ENCODE data around the gene MBD5.

The MBD5 gene

DNA sequence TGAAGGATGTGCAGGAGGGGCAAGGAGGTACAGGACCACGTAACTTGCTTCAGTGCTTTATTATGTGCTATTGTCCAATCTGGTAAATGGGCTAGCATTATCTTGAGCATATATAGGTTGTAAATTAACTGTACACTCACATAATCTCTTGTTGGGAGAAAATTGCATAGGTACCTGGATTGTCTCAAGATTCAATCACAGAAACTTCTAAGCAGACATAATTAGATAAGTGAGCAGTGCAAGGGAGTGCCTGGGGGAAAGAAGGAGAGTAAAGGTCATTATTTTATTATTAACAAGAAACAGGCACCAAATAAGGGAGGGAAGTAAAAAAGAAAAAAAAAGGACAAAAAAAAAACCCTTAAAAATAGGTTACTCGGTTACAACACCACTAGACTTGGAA, 186.2 kb downstream of the MBD5 start:
- H3K36me3 ChIP-seq (ENCODE audit: control insufficient read depth in 1 of 2, insufficient read depth in 2 of 2, low read length in 2 of 2): no peaks in the 10 kb centered on the region
- no CpG with 5 or more reads among the region's 2 CpGs for WGBS (ENCODE audit: extremely low coverage, insufficient coverage, insufficient read length)
- H3K18ac ChIP-seq (ENCODE audit: low read length): no peak overlapping the region

DNA sequence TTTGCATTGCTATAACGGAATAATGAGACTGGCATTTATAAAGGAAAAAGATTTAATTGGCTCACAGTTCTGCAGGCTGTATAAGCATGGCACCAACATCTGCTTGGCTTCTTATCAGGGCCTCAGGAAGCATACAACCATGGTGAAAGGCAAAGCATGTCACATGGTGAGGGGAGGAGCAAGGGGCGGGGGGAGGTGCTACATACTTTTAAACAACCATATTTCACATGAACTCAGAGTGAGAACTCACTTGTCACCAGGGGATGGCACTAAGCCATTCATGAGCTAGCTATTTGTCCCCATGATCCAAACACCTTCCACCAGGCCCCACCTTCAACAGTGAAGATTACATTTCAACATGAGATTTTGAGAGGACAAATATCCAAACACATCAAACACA, 188.7 kb downstream of the MBD5 start:
- no peaks in the 10 kb centered on the region for H3K79me2 ChIP-seq (ENCODE audit: control insufficient read depth, insufficient read depth, low read length, poor library complexity)
- no peak overlapping the region for H3K18ac ChIP-seq (ENCODE audit: low read length)
- no CpG with 5 or more reads among the region's 2 CpGs for WGBS (ENCODE audit: extremely low coverage, insufficient coverage, insufficient read length)
- H4K12ac ChIP-seq (ENCODE audit: low read depth, low read length): no peak overlapping the region
- H3K27ac ChIP-seq (ENCODE audit: low read depth, low read length): no peak overlapping the region
- H3K4me2 ChIP-seq (ENCODE audit: low read length): no peak overlapping the region
- no peak overlapping the region for H2BK5ac ChIP-seq (ENCODE audit: low read depth, low read length, poor library complexity)
- no peak overlapping the region for H2BK12ac ChIP-seq (ENCODE audit: low read length)
- no peak overlapping the region for H3K4ac ChIP-seq (ENCODE audit: low read depth, low read length)
- no peak overlapping the region for H2BK120ac ChIP-seq (ENCODE audit: insufficient read depth, low read length, poor library complexity)
- H3K9me3 ChIP-seq (ENCODE audit: insufficient read depth, low read depth, low read length): no peaks in the 10 kb centered on the region
- H3K4me3 ChIP-seq (ENCODE audit: low read depth, low read length): no peak overlapping the region
- H3K14ac ChIP-seq (ENCODE audit: low read length): no peak overlapping the region
- peaks cover 3% of the 10 kb centered on the region for H3K79me1 ChIP-seq (ENCODE audit: low read length)
- H3K23ac ChIP-seq (ENCODE audit: low read length): no peak overlapping the region
- H4K8ac ChIP-seq (ENCODE audit: low read depth, low read length): no peak overlapping the region
- no peak for DNase-seq
- H3K9ac ChIP-seq (ENCODE audit: low read length): no peak overlapping the region
- no peak overlapping the region for H4K91ac ChIP-seq (ENCODE audit: low read depth, low read length)
- H3K27me3 ChIP-seq (ENCODE audit: insufficient read depth, low read length): no peaks in the 10 kb centered on the region
- H3K4me1 ChIP-seq (ENCODE audit: control insufficient read depth in 1 of 2, insufficient read depth in 2 of 2, low read length in 2 of 2): no peaks in the 10 kb centered on the region
- H2AFZ ChIP-seq (ENCODE audit: insufficient read depth, low read length, poor library complexity): no peak overlapping the region
- no peaks in the 10 kb centered on the region for H3K36me3 ChIP-seq (ENCODE audit: control insufficient read depth in 1 of 2, insufficient read depth in 2 of 2, low read length in 2 of 2)
- no peak overlapping the region for H2AK5ac ChIP-seq (ENCODE audit: low read length)

More for the DNA sequence above, 186.2 kb downstream of the MBD5 start:
- Histone ChIP-seq H3K4me2 (ENCODE audit: low read length) (no peak overlapping the region), H2AK5ac (ENCODE audit: low read length) (no peak overlapping the region), H2AFZ (ENCODE audit: insufficient read depth, low read length, poor library complexity) (no peak overlapping the region), H3K79me1 (ENCODE audit: low read length) (peaks cover 3% of the 10 kb centered on the region), H3K4me3 (ENCODE audit: low read depth, low read length) (no peak overlapping the region), H3K27me3 (ENCODE audit: insufficient read depth, low read length) (no peaks in the 10 kb centered on the region), H3K23ac (ENCODE audit: low read length) (no peak overlapping the region), H2BK120ac (ENCODE audit: insufficient read depth, low read length, poor library complexity) (no peak overlapping the region), H2BK12ac (ENCODE audit: low read length) (no peak overlapping the region), H3K14ac (ENCODE audit: low read length) (no peak overlapping the region), H3K4me1 (ENCODE audit: control insufficient read depth in 1 of 2, insufficient read depth in 2 of 2, low read length in 2 of 2) (no peaks in the 10 kb centered on the region), H3K4ac (ENCODE audit: low read depth, low read length) (no peak overlapping the region), H2BK5ac (ENCODE audit: low read depth, low read length, poor library complexity) (no peak overlapping the region), H4K12ac (ENCODE audit: low read depth, low read length) (no peak overlapping the region), H3K9ac (ENCODE audit: low read length) (no peak overlapping the region), H3K27ac (ENCODE audit: low read depth, low read length) (no peak overlapping the region), H4K8ac (ENCODE audit: low read depth, low read length) (no peak overlapping the region), H3K79me2 (ENCODE audit: control insufficient read depth, insufficient read depth, low read length, poor library complexity) (no peaks in the 10 kb centered on the region), H4K91ac (ENCODE audit: low read depth, low read length) (no peak overlapping the region), H3K9me3 (ENCODE audit: insufficient read depth, low read depth, low read length) (no peaks in the 10 kb centered on the region)
- DNase-seq: no peak

DNA sequence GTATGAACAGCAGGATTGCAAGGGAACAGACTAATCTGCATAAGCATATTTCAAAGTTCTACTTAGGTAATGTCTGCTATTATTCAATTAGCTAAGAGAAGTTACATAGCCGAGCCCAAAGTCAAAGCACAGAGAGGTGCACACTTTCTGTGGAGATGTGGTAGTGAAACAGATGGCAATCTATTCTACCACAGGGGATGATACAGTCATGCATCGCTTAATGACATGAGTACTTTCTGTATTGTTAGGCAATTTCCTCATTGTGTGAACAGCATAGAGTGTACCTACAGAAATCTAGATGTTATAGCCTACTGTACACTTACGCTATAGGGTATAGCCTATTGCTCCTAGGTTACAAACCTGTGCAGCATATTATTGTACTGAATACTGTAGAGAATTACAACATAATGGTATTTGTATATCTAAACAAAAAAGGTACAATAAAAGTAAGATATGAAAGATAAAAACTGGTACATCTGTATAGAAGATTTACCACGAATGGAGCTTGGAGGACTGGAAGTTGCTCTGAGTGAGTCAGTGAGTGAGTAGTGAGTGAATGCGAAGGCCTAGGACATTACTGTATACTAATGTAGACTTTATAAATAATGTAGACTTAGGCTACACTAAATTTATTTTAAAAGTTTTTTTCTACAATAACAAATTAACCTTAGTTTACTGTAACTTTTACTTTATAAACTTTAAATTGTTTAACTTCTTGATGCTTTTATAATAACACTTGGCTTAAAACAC, 197.6 kb downstream of the MBD5 start:
- no peak overlapping the region for H4K12ac ChIP-seq (ENCODE audit: low read depth, low read length)
- H2BK5ac ChIP-seq (ENCODE audit: low read depth, low read length, poor library complexity): no peak overlapping the region
- H2AFZ ChIP-seq (ENCODE audit: insufficient read depth, low read length, poor library complexity): no peak overlapping the region
- no peak overlapping the region for H3K14ac ChIP-seq (ENCODE audit: low read length)
- H2BK120ac ChIP-seq (ENCODE audit: insufficient read depth, low read length, poor library complexity): no peak overlapping the region
- H3K18ac ChIP-seq (ENCODE audit: low read length): no peak overlapping the region
- no CpG with 5 or more reads among the region's 5 CpGs for whole genome bisulfite sequencing (ENCODE audit: extremely low coverage, insufficient coverage, insufficient read length)
- H3K9me3 ChIP-seq (ENCODE audit: insufficient read depth, low read depth, low read length): no peaks in the 10 kb centered on the region
- H3K4ac ChIP-seq (ENCODE audit: low read depth, low read length): no peak overlapping the region
- no peak overlapping the region for H3K23ac ChIP-seq (ENCODE audit: low read length)
- H3K4me3 ChIP-seq (ENCODE audit: low read depth, low read length): no peak overlapping the region
- H4K91ac ChIP-seq (ENCODE audit: low read depth, low read length): no peak overlapping the region
- H4K8ac ChIP-seq (ENCODE audit: low read depth, low read length): no peak overlapping the region
- no peak for DNase-seq
- H3K79me1 ChIP-seq (ENCODE audit: low read length): no peaks in the 10 kb centered on the region
- no peak overlapping the region for H2AK5ac ChIP-seq (ENCODE audit: low read length)
- H3K79me2 ChIP-seq (ENCODE audit: control insufficient read depth, insufficient read depth, low read length, poor library complexity): no peaks in the 10 kb centered on the region
- H3K4me2 ChIP-seq (ENCODE audit: low read length): no peak overlapping the region
- H3K9ac ChIP-seq (ENCODE audit: low read length): no peak overlapping the region
- H3K36me3 ChIP-seq (ENCODE audit: control insufficient read depth in 1 of 2, insufficient read depth in 2 of 2, low read length in 2 of 2): no peaks in the 10 kb centered on the region
- H3K27ac ChIP-seq (ENCODE audit: low read depth, low read length): no peak overlapping the region
- H2BK12ac ChIP-seq (ENCODE audit: low read length): no peak overlapping the region
- H3K4me1 ChIP-seq (ENCODE audit: control insufficient read depth in 1 of 2, insufficient read depth in 2 of 2, low read length in 2 of 2): no peaks in the 10 kb centered on the region
- no peaks in the 10 kb centered on the region for H3K27me3 ChIP-seq (ENCODE audit: insufficient read depth, low read length)

DNA sequence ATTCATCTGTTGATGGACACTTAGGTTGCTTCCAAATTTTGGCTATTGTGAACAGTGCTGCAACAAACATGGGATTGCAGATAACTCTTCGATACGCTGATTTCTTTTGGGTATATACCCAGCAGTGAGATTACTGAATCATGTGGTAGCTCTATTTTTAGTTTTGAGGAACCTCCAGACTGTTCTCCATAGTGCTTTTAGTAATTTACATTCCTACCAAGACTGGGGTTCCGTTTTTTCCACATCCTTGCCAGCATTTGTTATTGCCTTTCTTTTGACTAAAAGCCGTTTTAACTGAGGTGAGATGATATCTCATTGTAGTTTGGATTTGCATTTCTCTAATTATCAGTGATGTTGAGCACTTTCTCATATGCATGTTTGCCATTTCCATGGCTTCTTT, 200.3 kb downstream of the MBD5 start:
- H4K8ac ChIP-seq (ENCODE audit: low read depth, low read length): no peak overlapping the region
- H3K9ac ChIP-seq (ENCODE audit: low read length): no peak overlapping the region
- no peaks in the 10 kb centered on the region for H3K36me3 ChIP-seq (ENCODE audit: control insufficient read depth in 1 of 2, insufficient read depth in 2 of 2, low read length in 2 of 2)
- H3K79me2 ChIP-seq (ENCODE audit: control insufficient read depth, insufficient read depth, low read length, poor library complexity): no peaks in the 10 kb centered on the region
- no peak overlapping the region for H2BK5ac ChIP-seq (ENCODE audit: low read depth, low read length, poor library complexity)
- no peaks in the 10 kb centered on the region for H3K4me1 ChIP-seq (ENCODE audit: control insufficient read depth in 1 of 2, insufficient read depth in 2 of 2, low read length in 2 of 2)
- no peak for DNase-seq
- H2BK120ac ChIP-seq (ENCODE audit: insufficient read depth, low read length, poor library complexity): no peak overlapping the region
- no peak overlapping the region for H4K12ac ChIP-seq (ENCODE audit: low read depth, low read length)
- WGBS (ENCODE audit: extremely low coverage, insufficient coverage, insufficient read length): no CpG with 5 or more reads among the region's 4 CpGs
- no peak overlapping the region for H3K4me2 ChIP-seq (ENCODE audit: low read length)
- H2BK12ac ChIP-seq (ENCODE audit: low read length): no peak overlapping the region
- H3K23ac ChIP-seq (ENCODE audit: low read length): no peak overlapping the region
- H3K27ac ChIP-seq (ENCODE audit: low read depth, low read length): no peak overlapping the region
- H3K14ac ChIP-seq (ENCODE audit: low read length): no peak overlapping the region
- H2AK5ac ChIP-seq (ENCODE audit: low read length): no peak overlapping the region
- H3K9me3 ChIP-seq (ENCODE audit: insufficient read depth, low read depth, low read length): no peaks in the 10 kb centered on the region
- H3K18ac ChIP-seq (ENCODE audit: low read length): no peak overlapping the region
- no peak overlapping the region for H2AFZ ChIP-seq (ENCODE audit: insufficient read depth, low read length, poor library complexity)
- H3K27me3 ChIP-seq (ENCODE audit: insufficient read depth, low read length): no peaks in the 10 kb centered on the region
- no peak overlapping the region for H3K4ac ChIP-seq (ENCODE audit: low read depth, low read length)
- H4K91ac ChIP-seq (ENCODE audit: low read depth, low read length): no peak overlapping the region
- H3K4me3 ChIP-seq (ENCODE audit: low read depth, low read length): no peak overlapping the region
- H3K79me1 ChIP-seq (ENCODE audit: low read length): no peaks in the 10 kb centered on the region
